ENCODE results near the gene COG3.

DNA sequence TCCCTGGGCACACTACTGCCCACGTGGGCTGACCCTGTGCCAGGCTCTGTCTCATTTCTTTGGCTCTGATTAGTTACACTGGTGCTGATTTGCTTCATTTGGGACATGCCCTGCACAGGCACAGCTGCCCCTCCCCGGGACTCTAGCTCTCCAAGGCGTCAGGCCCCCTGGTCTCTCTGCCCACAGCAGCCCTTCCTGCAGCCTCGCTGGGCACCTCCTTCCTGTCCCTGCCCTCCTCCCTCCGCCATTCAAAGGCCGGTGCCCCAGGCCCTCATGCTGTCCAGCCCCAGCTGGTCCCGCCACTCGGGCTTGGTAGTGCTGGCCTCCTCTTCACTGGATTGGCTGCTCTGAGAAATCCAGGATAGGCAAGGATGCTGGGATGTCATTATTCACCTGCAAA lies 77.7 kb downstream of the COG3 start:
- no peak for TF ChIP-seq EZH2 (IDR thresholded peaks at IDR 0.05; ENCODE audit: borderline replicate concordance, low read length)
- TF ChIP-seq, protein P1, sequence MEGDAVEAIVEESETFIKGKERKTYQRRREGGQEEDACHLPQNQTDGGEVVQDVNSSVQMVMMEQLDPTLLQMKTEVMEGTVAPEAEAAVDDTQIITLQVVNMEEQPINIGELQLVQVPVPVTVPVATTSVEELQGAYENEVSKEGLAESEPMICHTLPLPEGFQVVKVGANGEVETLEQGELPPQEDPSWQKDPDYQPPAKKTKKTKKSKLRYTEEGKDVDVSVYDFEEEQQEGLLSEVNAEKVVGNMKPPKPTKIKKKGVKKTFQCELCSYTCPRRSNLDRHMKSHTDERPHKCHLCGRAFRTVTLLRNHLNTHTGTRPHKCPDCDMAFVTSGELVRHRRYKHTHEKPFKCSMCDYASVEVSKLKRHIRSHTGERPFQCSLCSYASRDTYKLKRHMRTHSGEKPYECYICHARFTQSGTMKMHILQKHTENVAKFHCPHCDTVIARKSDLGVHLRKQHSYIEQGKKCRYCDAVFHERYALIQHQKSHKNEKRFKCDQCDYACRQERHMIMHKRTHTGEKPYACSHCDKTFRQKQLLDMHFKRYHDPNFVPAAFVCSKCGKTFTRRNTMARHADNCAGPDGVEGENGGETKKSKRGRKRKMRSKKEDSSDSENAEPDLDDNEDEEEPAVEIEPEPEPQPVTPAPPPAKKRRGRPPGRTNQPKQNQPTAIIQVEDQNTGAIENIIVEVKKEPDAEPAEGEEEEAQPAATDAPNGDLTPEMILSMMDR (IDR thresholded peaks at IDR 0.05; ENCODE audit: low read length): no peak

All from OCI-LY1 (cell line).